GM19239 (cell line): ENCODE data around the gene VASP.
A peak's percentile ranks its signal among the peaks of the same experiment; 100 is the strongest.
"Not testable (repeated sequence)": the region's sequence is repeated elsewhere in the genome, so short reads cannot be mapped to it uniquely, and the experiment has no call there.

Source experiments
- DNase-seq: peaks from one replicate; pipeline ENCODE4 v3.0.0; 2011; ENCODE audit warnings: low spot score; ENCODE audit not compliant: insufficient read length
- FAIRE-seq: peaks from 2 replicates; lab custom pipeline; 2011; peaks lifted over from hg19 to GRCh38; lab: Jason Lieb, UNC

VASP gene

DNA sequence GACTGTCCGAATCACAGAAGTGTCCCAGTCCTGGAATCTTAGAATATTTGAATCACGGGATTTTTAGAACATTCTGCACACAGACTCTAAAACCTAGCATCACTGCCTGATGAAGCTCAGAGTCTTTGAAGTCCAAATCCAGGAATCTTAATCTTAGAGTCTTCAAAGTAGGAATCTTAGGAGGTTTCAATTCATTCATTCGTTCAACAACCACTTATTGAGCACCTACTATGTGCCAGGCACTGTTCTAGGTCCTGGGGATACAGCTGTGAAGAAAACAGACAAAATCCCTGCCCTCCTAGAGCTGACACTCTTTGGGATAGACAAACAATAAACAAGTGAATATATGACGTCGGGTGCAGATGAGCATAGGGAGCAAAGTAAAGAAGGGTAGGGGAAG is 12.1 kb upstream of the VASP start:
- no peak for DNase-seq
- no peak for FAIRE-seq

DNA sequence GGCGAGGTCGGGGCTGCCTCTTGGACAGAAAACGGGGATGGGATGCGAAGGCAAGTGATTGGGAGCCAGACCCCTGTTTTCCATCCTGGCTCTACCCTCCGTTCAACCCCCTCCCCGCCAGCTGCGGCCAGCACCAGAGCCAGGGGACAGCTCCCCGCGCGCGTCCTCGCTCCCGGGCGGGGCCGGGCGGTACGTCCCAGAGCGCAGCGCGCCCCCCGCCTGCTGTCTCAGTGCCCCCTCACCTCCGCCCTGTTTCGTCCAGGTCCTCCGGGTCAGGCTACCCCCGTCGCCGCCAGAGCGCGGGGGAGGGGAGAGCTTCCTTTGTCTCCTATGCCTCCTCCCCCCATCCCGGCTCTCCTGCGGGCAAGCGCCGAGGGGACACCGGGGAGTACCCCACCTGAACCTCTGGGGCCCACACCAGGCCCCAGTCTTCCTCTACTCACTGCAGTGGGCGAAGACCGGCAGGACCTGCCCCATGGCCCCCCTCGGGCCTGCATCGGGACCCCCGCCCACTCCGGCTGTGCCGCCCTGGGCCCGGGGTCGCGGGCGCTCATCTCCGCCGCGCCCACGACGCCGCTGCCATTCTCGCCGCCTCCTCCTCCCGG is 10.8 kb upstream of the VASP start:
- DNase-seq (no peak), FAIRE-seq (no peak)

DNA sequence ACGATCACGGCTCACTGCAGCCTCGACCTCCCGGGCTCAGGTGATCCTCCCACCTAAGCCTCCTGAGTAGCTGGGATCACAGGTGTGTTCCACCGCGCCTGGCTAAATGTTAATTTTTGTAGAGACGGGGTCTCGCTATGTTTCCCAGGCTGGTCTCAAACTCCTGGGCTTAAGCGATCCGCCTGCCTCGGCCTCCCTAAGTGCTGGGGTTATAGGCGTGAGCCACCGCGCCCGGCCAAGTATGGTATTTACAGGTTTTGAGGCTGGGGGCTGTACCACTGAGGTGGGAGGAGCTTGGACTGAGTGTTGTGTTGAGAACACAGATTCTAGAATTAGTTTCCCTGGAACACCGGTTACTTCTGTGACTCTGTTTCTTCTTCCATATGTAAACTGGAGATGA is 9.5 kb upstream of the VASP start:
- DNase-seq, result no peak
- FAIRE-seq, result peak; percentile 4

DNA sequence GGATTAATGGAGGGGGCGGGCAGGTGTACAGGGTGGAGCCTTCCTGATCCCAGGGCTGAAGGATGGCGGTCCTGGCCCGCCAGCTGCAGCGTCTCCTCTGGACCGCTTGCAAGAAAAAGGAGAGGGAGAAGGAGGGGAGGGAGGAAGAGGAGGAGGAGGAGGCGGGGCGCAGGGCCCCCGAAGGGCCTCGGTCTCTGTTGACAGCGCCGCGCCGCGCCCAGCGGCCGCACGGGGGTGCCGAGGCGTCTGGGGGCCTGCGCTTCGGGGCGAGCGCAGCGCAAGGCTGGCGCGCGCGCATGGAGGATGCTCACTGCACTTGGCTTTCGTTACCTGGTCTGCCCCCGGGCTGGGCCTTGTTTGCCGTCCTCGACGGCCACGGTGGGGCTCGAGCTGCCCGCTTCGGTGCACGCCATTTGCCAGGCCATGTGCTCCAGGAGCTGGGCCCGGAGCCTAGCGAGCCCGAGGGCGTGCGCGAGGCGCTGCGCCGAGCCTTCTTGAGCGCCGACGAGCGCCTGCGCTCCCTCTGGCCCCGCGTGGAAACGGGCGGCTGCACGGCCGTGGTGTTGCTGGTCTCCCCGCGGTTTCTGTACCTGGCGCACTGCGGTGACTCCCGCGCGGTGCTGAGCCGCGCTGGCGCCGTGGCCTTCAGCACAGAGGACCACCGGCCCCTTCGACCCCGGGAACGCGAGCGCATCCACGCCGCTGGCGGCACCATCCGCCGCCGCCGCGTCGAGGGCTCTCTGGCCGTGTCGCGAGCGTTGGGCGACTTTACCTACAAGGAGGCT is 8.7 kb upstream of the VASP start, which contains the start of gene PPM1N:
TSS of gene PPM1N (plus strand) at position 33 of the 785 bp plus-strand sequence. CDS start at position 63, 30 bp downstream.
- no peak for DNase-seq

DNA sequence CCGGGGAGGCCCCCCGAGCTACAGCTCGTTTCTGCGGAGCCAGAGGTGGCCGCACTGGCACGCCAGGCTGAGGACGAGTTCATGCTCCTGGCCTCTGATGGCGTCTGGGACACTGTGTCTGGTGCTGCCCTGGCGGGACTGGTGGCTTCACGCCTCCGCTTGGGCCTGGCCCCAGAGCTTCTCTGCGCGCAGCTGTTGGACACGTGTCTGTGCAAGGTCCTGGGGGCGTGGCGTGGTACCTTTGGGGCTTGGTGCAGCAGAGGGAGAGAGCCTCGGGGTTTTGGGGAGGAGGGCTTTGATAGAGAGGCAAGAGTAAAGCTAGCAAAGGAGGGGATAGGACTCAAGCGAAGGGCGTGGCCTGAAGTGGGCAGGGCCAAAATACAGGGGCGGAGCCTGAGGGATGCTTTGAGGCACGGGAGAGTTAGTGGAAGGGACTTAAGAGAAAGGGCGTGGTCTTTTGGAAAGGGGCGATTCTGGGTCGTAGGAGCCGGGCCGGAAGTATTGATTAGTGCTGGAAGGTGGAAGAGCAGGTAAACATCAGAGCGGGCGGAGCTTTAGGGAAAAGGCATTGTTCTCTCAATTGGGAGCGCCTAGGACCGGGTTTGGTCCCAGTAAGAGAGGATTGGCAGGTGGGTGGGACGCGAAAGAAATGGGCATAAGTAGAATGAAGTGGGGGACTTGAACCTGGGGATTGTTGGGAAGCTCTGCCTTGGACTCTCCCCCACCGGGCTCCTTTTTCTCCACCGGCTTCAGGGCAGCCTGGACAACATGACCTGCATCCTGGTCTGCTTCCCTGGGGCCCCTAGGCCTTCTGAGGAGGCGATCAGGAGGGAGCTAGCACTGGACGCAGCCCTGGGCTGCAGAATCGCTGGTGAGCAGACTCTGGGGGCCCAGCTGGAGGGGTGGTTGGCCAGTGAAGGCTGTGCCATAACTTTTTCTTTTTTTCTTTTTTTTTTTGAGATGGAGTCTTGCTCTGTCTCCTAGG is 7.8 kb upstream of the VASP start:
- DNase-seq (no peak), FAIRE-seq (peak; percentile 89)

More for the DNA sequence above, 8.7 kb upstream of the VASP start, which contains the start of gene PPM1N:
- no peak for FAIRE-seq

DNA sequence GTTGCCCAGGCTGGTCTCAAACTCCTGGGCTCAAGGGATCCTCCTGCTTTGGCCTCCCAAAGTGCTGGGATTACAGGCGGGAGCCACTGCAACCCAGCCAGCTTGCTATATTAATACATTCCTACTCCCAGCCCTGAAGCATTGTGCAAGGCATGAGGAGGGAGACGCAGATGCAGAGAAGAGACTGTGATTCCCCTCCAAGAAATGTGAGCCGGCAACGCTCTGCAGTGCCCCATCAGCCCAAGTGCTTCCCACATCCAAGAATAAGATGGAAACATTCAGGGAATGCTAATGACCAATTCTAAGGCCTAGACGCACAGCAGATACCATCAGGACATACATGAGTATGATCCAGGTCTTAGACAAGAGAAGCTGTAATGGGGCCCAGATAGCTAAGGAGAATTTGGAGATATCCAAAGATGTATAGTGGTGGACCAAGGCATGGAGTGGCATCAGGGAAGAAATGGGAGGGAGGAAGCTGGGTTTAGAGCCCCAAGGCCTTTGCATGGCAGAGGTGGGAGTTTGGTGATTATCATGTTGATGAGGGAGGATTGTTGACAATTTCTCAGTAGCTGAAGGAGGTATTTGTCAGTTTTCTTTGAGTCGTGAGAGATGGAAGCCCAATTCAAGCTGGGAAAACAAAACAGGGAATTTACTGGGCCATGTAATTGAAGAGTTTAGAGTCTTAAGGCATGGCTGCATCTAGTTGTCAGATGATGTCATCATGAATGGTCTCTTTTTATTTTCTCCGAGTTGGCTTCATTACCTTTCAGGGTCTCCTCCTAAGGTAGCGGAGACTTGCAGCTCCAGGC is 6.2 kb upstream of the VASP start:
- no peak for FAIRE-seq
- no peak for DNase-seq

DNA sequence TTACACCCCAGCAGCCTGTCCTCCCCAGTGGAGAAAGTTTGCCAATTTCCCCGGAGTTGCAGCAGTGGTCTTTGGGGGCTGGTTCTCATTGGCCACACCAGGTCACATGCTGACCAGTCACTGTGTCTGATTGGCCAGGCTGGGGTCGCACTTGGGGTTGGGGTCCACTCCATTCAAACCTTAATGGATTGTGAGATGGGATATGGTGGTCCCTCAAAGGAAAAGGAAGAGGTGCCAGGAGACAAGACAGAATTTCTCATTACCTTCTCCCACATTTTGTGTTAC is 5.6 kb upstream of the VASP start:
- DNase-seq (no peak), FAIRE-seq (no peak)

DNA sequence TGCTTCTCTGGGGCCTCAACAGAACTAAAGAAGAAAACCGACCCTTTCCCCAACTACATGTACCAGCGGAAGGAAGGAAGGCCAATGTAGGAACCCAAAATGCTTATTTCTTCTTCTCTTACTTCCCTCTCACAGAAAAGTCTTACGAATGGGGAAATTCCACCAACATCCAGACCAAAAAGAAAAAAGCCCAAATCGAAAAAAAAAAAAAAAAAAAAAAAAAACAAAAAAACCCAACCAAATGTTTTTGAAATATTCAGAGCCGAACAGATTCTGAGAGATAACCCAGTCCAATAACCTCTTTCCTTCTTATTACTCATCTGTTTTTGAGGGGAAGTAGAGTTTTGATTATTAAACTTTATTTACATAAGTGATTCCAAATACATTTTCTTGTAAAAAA is 5.2 kb upstream of the VASP start:
- no peak for FAIRE-seq
- DNase-seq, result no peak

DNA sequence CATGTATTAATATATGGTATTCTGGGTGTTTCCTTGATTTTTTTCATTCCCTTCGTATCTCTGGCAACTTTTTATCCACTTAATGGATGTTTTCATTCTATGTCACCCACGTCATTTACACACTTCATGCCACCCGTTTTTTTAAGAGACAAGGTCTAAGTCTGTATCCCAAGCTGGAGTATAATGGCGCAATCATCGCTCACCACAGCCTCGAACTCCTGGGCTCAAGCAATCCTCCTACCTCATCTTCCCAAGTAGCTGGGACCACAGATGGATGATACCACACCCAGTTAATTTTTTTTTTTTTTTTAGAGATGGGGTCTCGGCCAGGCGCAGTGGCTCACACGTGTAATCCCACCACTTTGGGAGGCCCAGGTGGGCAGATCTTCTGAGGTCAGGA is 3.4 kb upstream of the VASP start:
- FAIRE-seq, result no peak

DNA sequence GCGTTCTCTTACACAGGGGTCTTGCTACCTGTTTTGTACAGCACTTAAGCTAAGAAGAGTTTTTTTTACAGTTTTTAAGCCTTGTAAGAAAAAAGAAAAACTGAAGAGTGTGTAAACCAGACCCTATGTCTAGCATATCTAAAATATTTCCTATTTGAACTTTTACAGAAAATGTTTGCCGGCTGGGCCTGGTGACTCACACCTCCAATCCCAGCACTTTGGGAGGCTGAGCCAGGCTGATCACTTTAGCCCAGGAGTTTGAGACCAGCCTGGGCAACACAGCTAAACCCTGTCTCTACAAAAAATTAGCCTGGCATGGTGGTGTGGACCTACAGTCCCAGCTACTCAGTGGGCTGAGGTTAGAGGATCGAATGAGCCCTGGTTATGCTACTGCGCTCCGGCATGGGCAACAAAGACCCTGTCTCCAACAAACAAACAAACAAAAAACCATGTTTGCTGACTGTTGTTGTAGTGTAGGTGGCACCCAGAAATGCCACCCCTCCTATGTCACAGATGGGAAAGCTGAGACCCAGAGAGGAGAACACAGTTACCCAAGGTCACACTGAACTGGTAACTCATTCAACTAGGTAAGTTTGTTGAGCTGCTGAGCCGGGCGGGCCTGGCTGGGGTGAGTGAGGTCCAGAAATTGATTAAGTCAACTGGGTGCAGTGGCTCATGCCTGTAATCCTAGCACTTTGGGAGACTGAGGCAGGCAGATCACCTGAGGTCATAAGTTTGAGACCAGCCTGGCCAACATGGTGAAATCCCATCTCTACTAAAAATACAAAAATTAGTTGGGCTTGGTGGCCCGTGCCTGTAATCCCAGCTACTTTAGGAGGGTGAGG is 1.9 kb upstream of the VASP start:
- no peak for DNase-seq
- no peak for FAIRE-seq

More for the DNA sequence above, 3.4 kb upstream of the VASP start:
- DNase-seq, result no peak

DNA sequence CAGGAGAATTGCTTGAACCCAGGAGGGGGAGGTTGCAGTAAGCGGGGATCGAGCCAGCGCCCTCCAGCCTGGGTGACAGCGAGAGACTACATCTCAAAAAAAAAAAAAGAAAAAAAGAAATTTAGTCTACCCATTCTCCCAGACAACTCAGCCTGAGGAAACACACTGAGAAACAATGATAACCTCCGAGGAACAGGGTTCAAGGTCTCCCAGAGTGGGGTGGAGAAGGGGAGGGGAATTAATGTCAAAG is 1.4 kb upstream of the VASP start:
- no peak for FAIRE-seq

DNA sequence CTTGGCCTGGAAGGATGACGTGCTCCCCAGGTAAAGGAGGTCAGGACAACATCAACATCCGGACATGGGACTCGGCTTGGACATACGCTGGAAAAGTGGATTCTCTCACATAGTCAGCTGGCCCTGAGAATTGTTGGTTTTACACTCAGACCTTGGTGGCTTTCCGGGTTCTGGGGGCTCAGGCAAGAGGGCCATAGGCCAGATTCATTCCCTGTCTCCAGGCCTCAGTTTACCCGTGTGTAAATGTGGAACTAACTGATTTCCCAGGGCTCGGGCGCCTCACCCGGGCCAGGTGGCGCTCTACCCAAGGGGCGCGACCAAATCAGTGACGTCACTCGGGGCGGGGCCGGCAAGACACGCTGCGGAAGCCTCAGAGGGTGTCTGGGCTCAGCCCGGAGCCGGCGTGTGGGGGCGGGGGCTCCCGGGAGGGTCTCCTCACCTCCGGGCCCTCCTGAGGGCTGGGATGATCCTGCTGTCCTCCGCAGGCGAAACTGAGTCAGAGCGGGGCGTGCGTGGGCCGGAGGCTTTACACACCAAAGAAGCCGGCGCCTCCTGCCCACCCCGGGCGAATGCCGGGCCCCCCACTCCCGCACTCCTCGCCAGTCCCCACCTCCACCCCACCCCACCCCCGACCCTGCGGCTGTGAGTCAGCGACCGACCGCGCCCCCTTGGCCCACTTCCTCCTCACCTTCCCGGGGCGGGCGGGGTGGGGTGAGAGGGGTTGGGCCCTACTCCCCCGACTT is 862 bp upstream of the VASP start:
- FAIRE-seq, result peak; percentile 77
- peak; percentile 76 for DNase-seq

More for the DNA sequence above, 1.4 kb upstream of the VASP start:
- no peak for DNase-seq

DNA sequence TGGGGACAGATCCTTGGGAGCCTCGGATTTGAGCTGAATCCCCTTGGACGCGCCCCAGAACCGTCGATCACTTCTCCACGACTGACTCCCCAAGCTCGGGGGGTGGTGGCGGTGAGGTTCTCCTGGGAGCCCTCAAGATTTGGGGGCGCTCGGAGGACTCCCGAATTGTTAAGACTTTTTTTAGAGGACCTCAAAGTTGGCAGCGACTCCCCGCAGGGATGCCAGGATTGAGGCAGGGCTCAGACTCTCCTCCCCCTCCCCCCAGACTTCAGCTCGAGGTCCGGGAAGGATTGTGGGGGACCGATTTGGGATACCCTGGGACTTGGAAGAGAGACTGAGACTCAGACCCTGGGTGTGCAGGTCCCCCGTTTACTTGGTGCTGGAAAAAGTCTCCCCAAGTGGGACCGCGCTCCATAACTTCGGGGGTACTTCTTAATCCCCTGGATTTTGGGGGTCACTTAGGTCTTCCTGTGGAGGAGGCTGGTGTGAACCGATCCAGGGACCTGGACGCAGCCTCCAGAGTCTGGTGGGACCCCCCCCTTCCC is 665 bp downstream of the VASP start:
- DNase-seq (no peak), FAIRE-seq (peak; percentile 63)

DNA sequence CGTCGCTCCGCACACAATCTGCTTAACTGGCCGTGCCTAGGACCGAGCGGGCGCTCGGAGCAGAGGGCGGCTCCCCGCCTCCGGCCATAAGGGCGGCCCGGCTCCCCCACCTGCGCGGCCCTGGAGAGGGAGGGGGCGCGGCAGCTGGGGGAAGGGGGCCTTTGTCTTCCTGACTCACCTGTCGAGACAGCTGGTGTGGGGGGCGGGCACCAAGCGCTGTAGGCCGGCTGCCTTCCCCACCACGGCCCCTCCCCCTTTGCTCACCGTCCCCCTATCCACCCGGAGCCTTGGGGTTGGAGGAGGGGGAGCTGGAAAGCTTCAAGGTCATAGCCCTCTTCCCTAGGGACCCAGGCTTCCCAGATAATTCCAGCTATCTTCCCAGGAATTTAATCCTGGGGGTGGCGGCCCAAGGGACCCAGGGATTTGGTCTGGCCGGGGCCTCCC is 1.2 kb downstream of the VASP start:
- DNase-seq (no peak), FAIRE-seq (peak; percentile 49)

DNA sequence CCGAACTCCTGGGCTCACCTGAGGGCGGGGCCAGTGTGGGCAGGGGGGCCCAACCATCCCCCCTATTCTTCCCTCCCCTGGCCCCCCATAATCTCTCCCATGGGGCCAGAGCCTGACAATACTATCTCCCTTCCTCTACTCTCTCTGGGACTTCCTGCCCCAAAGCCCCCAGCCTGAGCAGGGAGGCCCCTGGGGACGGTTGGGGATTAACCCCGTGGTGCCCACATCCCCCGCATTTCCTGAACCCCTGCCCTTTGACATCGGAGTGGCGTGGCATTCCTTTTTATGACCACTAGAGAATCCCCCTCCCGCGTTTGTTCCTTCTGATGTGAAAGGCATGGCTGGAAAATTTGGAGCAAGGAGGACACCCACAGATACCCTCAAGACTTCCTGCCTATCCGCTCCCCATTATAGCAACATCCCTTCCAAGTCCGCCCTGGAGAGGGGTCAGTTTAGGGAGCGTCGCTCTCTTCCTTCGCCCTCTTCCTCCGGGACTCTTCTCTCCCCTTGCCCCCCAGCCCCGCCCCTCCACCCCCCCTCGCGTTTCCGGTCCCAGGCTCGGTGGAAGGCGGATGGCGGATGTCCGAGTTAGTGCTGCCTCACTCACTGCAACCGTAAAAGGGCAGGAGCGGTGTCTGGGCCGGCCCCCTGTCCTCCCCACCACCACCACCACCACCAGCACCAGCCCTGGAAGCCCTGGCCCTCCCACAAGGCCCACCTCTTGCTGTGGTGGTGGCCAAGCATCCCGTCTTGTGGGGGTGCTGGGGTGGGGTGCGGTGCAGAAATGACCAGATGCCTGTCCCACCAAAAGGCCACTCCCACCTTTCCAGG is 1.8 kb downstream of the VASP start:
- FAIRE-seq (peak; percentile 80), DNase-seq (peak; percentile 73)

DNA sequence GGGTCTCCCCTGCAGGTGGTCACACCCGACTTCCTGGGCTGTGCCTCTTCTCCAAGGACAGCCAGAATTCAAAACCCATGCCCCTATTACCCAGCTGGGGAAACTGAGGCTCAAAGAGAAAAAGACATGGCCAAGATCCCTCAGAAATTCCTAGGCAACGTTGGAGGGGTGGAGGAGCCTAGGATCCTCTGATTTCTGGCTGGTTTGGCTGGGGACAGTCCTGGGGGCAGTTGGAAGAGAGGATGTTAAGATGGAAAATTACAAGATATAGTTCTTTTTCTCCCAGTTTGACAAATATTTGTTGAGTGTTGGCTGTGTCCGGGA is 2.4 kb downstream of the VASP start:
- DNase-seq (no peak), FAIRE-seq (no peak)

DNA sequence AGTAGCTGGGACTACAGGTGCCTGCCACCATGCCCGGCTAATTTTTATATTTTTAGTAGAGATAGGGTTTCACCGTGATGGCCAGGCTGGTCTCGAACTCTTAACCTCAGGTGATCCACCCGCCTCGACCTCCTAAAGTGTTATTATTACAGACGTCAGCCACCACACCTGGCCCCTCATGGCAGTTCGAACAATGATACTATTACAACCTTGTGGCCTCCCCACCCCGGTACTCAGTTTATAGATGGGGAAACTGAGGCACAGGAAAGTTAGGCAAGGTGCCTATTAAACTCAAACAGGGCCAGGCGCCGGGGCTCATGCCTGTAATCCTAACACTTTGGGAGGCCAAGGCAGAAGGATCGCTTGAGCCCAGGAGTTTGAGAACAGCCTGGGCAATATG is 3.1 kb downstream of the VASP start:
- FAIRE-seq, DNase-seq: not testable (repeated sequence)

DNA sequence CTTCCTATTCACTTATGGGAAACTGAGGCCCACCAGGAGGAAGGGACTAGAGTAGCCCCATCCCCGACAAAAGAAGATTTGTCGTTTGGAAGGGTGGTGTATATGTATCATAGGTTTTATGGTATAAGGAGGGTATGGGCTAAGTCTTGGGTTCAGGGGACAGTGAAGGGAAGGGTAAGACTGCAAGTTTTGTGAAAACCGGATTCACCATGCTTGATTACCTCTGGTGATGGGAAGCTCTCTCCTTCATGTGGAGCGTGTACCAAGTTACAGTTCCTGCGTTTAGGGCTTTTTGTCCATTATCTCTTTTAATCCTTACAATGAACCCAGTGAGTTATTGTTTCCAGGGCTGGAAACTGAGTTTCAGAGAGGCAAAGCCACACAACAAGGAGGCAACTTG is 3.8 kb downstream of the VASP start:
- FAIRE-seq (peak; percentile 63), DNase-seq (no peak)
